Eye (tissue), 1 donor: ENCODE measurements around the gene GFRA3.
"Not testable (repeated sequence)": the region's sequence is repeated elsewhere in the genome, so short reads cannot be mapped to it uniquely, and the experiment has no call there.

Experiments
- DNase-seq: peaks from one replicate; pipeline ENCODE4 v3.0.0-alpha.2; 2015

GFRA3 gene, protein sequence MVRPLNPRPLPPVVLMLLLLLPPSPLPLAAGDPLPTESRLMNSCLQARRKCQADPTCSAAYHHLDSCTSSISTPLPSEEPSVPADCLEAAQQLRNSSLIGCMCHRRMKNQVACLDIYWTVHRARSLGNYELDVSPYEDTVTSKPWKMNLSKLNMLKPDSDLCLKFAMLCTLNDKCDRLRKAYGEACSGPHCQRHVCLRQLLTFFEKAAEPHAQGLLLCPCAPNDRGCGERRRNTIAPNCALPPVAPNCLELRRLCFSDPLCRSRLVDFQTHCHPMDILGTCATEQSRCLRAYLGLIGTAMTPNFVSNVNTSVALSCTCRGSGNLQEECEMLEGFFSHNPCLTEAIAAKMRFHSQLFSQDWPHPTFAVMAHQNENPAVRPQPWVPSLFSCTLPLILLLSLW

DNA sequence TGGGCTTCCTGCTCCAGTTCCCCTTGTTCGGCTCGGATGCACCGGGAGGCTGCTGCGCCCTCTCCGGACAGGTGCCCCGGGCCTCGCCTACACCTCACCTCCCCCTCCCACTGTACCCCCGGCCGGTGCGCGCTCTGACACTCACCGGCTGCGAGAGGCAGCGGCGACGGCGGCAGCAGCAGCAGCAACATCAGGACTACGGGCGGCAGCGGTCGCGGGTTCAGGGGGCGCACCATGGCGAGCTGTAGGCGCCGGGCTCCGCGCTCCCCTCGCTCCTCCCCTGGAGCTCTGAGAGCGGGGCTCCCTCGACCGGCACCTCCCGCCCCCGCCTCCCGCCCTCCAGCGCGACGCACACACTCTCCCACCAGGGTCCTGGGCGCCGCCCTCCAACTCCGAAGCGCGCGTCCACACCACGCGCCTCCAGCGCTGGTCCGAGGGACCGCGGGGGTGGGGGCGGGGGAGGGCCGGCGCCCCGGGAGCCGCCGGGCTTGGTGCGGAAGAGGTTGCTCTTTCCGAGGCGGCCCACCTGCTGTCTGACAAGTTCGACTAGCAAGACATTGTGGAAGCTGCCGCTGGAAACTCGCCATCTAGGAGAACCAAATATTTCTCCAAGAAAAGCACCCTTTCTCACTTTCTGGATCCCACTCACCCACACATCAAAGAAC is at the start of gene GFRA3:
TSS of gene GFRA3 (minus strand) at position 433 of the 665 bp plus-strand sequence. CDS start at position 236, 197 bp downstream.
- peak; percentile 57 for DNase-seq

DNA sequence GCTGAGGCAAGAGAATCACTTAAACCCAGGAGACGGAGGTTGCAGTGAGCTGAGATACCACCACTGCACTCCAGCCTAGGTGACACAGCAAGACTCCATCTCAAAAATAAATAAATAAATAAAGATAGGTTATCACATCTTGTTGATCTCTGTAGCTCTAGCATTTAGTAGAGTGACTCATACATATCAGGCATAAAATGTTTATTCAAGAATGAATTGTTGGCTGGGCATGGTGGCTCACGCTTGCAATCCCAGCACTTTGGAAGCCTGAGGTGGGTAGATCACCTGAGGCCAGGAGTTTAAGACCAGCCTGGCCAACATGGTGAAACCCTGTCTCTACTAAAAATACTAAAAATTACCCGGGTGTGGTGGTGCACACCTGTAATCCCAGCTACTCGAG is 43.8 kb upstream of the GFRA3 start:
- not testable (repeated sequence) for DNase-seq

DNA sequence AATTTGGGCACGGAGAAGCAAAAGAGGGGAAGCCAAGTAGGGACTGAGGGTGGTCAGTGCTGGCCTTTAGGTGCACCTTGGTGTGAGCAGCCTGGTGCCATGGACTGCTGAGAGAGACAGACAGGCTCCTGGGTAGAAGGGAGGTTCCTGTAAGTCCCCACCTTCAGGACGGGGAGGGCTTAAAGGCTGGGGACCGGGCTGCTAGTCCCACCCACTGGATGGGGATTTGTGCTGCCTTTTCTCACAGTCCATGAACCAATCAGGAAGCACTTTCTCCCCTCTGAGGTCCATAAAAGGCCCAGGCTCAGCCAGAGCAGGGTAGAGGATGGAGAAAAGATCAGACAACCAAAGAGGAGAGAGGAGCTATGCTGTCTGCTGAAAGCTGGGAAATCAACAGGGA is 41.9 kb upstream of the GFRA3 start:
- no peak for DNase-seq

DNA sequence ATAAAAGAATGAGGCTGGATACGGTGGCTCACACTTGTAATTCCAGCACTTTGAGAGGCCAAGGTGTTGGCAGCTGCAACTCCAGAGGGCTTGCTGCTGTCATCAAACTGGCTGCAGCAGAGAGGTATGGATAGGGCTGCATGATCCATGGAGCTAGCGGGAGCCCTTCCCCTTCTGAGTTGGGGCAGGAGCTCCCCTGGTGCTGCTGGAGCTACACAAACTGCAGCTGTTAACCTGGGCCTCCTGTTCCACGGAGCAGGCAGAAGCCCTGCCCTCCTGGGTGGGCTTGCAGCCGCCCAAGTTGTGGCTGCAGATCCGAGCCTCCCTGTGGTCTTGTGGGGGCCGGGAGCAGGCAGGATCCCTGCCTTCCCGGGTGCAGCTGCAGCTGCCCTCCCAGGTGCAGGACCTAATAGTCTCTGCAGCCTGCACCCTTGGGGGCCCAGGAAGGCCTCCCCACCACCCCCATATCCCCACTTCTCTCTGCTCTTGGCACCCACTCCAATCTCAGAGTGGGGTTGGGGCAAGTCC is 41.4 kb upstream of the GFRA3 start:
- DNase-seq: no peak

DNA sequence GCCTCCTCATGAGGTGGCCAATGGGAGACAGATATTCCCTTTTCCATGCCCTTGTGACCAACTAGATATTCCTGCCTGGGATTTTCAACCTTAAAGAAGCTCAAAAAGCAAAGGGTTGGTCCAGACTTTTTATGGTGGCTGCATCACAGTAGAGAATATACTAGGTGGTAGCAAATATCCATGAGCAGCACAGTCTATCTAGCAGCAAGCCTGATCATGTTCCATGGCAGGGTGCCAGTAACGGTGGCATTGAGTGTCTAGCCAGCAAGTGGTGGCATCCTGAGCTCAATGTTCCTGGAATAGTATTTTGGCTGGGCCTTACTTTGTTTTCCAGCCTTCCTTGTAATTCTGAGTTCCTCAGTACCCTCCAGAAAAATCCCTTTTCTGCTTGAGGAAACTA is 31.4 kb upstream of the GFRA3 start:
- no peak for DNase-seq

DNA sequence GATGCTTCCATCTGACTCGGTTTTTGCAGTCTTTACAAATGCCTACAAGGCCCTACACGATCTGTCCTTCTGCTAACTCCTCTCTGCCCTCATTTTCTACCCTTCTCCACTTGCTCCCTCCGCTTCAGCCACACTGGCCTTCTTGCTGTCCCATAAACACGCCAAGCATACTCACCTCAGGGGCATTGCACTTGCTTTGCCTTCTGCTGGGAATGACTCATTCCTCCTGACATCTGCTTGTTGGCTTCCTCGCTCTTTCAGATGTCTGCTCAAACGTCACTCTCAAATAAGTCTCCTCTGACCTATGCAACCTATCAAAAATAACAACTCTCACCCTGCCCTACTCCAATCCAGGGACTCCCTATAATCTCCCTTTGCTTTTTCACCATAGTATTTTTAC is 29.0 kb upstream of the GFRA3 start:
- no peak for DNase-seq

DNA sequence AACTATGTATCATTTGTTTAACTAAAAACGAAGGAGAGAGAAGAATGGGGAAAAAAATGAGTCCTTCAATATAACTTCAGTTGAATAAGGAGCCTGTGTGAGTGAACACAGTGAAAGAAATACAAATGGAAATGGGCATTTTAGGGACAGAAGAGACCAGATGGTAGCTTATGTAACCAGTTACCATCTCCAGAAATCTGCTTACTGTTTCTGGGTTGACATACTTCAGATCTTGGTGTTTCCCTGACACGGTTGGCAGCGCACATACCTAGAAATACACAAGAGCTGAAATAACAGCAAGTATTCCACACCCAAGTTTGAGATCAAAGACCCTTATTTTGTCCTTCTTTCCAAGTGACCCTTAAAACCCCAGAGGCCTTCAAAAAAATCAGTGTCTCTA is 14.9 kb upstream of the GFRA3 start:
- DNase-seq: no peak

DNA sequence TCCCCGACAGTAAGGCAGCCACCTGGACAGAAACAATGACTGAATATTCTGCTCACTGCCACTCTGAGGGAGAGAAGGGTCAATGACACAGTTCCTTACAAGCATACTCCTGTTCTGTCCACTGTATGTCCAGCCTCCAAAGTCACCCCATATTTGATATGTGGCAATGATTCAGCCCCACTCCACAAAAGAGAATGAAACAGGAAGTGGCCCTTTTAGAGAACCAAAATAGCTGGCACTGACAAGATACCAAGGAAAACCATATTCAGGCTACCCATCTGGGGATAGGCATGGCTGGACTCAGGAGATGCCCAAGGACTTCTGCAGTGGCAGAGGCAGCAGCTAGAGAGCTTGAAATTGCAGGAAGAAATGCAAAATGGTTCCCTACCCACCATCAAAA is 12.8 kb upstream of the GFRA3 start:
- no peak for DNase-seq

DNA sequence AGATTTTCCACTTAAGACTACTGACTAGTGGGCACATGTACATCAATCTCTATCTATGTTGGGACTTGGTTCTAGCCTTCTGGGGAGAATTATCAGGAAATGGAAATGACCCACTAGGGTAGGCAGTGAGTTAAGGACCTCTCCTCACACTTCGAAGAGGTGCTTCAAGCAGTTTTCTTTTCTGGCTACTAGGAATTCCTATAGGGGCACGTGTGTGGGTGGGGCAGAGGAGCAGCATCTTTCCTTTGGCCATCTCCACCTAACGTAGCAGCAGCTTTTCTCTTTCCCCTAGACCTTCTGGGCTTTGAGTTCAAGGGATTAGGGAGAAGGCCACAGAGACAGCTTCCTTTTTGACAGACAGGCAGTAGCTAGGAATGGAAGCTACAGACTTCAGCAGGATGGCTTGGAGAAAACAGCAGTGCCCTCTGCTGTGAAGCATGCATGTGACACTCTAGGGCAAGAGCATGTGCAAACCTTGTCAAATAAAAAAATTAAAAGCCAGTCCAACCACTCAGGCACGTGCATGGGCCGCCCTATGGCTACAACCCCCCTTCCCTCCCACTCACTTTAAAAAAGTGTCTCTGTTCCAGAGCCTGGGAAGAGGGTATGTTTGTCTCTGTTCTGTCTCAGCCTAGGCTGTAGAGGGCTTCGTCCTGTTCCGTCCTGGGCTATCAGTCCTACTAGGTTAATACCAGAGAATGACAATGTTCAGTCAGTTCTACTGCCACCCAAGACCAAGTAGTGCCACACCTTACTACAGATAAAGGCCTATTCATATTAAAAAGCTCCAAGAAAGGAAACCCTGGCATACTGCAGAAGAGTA is 8.7 kb upstream of the GFRA3 start:
- DNase-seq: peak; percentile 65

DNA sequence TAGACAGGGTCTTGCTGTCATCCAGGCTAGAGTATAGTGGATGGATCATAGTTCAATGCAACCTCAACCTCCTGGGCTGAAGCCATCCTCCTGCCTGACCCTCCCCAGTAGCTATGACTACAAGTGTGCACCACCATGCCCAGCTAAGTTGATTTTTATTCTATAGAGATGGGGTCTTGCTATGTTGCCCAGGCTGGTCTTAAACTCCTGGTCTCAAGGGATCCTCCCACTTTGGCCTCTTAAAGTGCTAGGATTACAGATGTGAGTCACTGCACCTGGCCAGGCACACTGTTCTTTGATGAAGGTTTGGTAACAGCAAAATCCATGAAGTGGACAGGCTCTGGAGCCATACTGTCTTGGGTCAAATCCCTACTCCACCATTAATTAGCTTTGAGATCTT is 6.5 kb upstream of the GFRA3 start:
- no peak for DNase-seq

DNA sequence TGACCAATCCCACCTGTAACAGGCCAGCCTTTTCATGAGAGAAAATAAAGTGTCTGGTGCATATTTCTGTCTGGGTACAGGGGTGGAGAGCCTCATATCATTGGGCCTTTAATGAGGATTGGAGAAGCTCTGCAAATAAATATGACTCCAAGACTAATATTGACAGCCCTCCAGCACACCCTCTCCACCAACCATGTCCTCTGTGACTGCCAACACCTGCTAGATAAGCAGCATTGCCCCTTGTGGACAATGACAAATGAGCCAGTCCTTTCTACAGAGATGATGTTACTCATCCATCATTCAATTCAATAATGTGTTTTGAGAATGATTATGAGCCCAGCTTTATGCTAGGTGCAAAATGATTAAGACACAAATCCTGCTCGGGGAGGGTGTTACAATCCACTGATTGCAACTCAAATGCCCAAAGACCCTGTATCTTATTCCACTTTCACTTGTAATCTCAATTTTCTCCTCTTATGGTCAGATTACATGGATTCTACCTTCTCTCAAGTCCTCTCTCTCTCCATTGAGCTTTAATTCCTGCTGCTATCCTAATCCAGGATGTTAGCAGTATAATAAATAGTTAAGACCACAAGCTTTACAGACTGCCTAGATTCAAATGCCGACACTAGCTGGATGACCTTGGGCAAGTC is 2.1 kb upstream of the GFRA3 start:
- no peak for DNase-seq

DNA sequence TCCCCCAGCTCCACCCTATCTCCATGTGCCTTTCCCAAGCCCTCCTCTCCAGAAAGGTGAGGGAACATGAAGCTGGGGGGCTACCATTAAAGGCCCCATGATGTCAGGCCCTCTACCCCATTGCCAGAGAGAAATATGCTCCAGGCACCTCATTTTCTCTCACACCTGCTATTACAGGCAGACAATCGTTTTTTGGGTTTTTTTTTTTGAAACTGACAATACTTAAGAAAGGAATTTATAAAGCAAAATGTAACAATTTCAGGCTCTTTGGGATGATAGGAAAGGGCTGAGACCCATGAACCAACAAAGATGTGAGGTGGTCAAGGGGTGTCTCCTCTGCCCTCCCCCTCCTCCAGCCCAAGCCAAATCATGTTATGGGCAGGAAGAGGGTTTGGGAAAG is 1.5 kb upstream of the GFRA3 start:
- no peak for DNase-seq

DNA sequence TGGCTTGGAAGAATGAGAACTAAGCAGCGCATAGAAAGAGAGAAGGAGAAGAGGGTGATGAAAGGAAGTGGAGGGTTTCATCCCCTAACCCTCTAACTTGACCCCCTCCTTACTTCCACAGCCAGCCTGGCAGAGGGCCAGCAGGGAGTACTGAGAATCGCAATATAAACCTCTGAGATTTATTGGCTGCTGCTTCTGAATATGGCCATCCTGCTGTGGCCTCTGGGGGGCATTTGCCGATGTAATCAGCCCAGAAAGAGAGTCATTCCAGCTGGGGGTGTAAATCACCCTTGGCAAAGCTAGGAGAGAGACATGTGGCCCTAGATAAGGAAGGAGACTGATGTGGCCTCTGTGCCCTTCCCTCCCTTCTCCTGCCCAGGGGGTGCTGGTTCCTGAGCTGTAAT is 960 bp upstream of the GFRA3 start:
- peak; percentile 25 for DNase-seq

DNA sequence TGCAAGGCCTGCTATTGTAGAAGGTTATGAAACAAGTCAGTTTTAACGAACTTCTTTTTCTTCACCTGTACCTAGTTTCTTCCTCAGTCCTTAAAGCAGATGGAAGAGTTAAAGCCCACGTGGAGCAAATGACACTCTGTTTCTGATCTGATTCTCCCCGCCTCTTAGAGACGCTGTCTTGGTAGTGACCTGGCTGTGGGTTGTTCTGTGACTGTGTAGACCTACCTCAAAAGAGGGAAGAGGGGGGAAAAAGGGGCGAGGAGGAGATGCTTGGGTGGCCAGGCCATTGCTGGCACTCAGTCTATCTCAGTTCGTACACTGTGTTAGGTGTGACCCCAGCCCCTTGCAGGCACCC is 610 bp downstream of the GFRA3 start:
- DNase-seq: peak; percentile 19

DNA sequence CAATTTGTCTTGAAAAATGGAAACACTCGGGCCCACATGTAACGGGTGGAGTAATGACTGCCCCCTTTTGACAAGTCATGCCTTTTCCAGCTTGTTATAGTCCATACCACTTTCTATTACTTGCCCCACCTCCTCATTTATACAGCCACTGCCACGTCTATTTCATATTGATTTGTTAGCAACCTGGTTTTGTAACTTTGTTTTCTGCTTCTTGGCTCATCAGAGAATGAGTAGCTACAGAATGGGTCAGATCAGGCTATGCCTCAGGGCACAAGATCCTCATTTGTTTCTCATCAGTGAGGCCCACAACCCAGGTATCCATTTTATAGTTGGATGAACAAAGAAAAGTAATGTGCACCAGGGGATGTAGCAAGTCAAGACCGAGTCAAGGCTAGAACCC is 1.7 kb downstream of the GFRA3 start:
- no peak for DNase-seq

DNA sequence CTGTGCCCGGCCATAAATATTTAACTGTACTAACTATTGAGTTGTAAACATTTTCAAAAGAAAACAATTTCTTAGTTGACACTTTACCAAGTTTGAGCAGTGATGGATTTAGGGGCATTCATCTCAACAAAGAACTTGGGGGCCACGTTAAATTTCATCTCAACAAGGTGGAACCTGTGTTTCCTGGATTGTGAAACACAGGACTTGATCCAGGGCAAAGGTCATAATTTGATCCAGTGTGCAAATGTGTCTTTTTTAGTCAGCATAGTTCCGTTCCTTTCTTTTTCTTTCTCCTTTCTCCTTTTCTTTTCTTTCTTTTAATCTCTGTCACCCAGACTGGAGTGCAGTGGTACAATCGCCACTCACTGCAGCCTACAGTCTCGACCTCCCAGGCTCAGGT is 3.1 kb downstream of the GFRA3 start:
- no peak for DNase-seq

DNA sequence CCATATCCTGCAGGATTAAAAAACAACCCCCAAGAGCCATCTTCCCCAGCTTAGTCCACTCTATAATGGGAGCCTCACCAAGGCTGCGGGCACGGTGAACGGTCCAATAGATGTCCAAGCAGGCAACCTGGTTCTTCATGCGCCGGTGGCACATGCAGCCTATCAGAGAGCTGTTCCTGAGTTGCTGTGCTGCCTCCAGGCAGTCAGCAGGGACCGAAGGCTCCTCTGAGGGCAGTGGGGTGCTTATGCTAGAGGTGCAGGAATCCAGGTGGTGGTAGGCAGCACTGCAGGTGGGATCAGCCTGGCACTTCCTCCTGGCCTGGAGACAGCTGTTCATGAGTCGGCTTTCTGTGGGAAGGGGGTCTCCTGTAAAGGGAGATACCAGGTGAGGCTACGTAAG is 10.2 kb downstream of the GFRA3 start:
- DNase-seq: no peak

DNA sequence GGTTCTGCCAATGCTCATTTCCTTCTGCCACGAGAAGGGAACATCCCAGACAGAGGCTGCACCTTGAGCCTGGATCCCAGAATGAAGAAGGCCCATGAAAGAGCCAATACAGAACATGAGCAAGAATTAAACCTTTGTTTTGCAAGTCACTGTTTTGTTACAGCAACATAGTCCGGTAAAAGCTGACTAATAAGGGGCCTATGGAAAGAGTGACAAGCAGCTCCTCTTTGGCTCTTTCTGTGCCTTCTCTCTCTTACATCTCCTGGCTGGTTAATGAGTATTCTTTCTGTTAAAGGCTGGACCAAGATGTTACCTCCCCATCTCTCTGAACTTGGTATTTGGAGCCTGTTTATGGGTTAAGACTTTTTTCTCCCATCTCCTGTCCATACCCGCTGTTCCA is 10.8 kb downstream of the GFRA3 start:
- DNase-seq: no peak

DNA sequence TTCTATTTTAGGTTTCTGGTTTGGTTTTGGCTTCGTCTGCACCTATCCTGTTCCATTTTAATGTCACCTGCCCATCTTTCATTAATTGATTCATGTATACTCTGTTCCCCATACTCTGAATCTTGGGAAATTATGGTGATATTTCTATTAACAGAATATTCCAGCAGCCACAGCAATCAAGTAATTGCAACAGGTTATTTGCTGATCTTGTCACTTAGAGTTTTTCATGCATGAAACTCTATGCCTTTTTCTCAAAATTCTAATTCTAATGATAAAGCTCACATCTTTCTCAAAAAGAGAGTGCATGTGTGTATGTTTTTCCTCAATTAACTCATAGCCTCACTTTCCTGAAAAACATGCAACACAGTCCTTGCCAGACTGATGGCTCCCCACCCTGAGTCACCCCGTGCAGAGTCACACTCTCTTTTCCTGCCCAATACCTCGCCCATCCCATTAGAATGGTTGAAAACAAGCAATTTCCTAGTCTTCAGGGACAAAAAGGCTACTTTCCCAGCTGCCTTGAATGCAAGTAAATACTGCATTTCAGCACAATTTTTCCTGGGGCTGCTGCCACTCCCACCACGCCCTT is 15.6 kb downstream of the GFRA3 start:
- no peak for DNase-seq

DNA sequence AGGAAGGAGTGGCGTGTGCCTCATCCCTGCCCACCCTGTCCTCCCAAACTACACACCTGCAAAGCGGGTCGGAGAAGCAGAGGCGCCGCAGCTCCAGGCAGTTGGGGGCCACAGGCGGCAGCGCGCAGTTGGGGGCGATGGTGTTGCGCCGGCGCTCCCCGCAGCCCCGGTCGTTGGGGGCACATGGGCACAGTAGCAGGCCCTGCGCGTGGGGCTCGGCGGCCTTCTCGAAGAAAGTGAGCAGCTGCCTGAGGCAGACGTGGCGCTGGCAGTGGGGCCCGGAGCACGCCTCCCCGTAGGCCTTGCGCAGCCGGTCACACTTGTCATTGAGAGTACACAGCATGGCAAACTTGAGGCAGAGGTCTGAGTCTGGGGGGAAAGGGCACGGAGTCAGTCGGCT is 16.8 kb downstream of the GFRA3 start:
- no peak for DNase-seq

DNA sequence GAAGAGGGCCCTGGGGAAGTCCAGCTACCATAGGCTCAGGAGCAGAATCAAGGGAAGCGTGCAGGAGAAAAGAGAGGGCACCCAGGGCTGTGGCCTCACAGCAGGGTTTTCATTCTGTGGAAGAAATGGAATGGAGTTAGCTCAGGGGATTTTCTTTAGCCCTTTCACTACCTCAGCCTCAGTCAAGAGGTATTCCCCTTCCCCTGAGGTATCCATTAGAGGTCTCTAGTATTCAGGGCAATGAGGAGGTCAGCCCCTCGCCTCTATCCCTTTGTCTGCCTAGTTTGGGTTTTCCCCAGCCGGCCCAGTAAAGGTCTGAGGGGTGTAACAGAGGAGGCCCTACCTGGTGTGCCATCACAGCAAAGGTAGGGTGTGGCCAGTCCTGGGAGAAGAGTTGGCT is 21.5 kb downstream of the GFRA3 start:
- DNase-seq: no peak

DNA sequence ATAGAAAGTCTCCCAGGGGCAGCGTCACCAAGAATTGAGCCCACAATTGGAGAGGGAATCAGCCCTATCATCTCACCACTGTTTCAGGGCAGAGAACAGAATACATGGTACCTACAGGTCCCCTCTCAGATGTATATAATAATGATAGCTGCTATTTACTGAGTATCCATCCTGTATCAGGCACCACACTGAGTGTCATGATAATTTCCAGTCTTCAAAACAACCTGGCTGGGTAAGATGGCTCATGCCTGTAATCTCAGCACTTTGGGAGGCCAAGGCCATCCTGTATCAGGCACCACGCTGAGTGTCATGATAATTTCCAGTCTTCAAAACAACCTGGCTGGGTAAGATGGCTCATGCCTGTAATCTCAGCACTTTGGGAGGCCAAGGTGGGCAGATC is 26.6 kb downstream of the GFRA3 start:
- DNase-seq: not testable (repeated sequence)

DNA sequence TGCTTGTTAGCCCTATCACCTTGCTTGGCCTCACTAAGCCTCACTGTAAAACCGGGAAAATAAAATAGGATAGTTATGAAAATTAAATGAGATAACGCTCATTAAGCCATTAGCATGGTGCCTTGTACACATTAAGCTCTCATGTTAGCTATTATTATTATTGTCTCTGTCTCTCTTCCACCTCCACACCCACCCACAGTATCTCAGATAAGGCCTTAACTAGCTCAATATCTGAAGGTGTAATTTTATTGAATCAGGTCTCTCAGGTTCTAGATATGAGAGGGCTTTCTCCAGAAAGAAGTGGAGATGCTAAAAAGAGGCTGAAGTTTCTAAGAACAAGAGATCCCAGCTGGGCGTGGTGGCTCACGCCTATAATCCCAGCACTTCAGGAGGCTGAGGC is 27.6 kb downstream of the GFRA3 start:
- no peak for DNase-seq
